PFSK-1 (cell line): ENCODE data around the gene FOXC1.

Source experiments
- FOXP2 ChIP-seq: optimal IDR thresholded peaks from 2 replicates; pipeline ENCODE3; 2011; ENCODE audit warnings: borderline replicate concordance, control low read depth, inconsistent platforms; ENCODE audit not compliant: insufficient read depth; ENCODE audit errors: extremely low read length, extremely low read depth
- POLR2AphosphoS5 ChIP-seq: IDR thresholded peaks from 2 replicates; pipeline ENCODE4 v1.6.1; 2012; ENCODE audit warnings: low read depth, mild to moderate bottlenecking, control low read depth, low read length, moderate library complexity
- SIN3A ChIP-seq: IDR thresholded peaks from 2 replicates; pipeline ENCODE4 v1.6.1; 2012; ENCODE audit warnings: mild to moderate bottlenecking, low read length, moderate library complexity, borderline replicate concordance; ENCODE audit not compliant: insufficient read depth
- TAF1 ChIP-seq: IDR thresholded peaks from 2 replicates; pipeline ENCODE4 v1.6.1; 2012; ENCODE audit warnings: low read length, control low read depth, borderline replicate concordance; ENCODE audit not compliant: insufficient read depth
- TF ChIP-seq, protein P1 (sequence below), 2 experiments: IDR thresholded peaks; 2 replicates each; pipeline versions ENCODE4 v1.6.1 to v1.8.0; 2011 to 2012; ENCODE audit warnings: low read depth in 2 of 2, low read length in 2 of 2, control low read depth in 1 of 2, inconsistent platforms in 1 of 2, mild to moderate bottlenecking in 1 of 2, moderate library complexity in 1 of 2; ENCODE audit not compliant: insufficient read depth in 1 of 2

FOXC1 gene

DNA sequence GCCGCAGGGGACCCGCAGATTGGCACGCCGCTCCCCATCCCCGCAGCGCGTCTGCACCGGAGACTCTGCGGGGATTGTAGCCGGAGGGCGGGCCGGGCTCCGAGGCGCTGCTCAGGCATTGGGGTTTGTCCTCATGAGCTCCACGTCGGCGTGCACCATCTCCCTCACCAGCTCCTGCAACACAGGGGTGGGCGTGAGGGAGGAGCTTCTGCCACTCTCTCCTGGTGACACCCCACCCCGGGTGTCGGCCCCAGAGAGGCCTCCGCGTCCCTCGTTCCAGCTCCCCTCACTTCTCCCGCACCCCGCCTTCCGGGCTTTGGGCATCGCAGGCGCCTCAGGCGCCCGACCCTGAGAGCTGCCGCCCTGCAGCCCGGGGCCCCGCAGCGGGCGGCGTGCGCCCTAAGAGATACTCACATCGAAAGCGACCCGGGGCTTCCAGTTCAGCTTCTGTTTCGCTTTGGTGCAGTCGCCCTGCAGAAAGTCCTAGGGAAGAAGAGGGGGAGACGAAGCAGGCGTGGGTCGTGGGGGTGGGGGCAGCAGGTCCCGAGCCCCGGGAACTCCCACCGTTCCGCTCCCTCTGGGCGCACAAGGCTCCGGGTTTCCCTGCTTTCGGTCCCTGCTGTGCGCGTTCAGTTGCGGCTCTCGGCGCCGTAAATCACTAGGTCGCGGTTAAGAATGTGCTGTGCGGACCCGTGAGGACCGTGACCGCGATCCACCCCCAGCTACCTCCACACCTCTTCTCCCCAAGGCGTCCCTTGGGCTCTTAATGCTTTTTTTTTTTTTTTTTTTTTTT is 14.5 kb downstream of the FOXC1 start:
- TF ChIP-seq POLR2AphosphoS5 (no peak), FOXP2 (no peak), SIN3A (no peak), TAF1 (no peak)
- TF ChIP-seq, protein P1, sequence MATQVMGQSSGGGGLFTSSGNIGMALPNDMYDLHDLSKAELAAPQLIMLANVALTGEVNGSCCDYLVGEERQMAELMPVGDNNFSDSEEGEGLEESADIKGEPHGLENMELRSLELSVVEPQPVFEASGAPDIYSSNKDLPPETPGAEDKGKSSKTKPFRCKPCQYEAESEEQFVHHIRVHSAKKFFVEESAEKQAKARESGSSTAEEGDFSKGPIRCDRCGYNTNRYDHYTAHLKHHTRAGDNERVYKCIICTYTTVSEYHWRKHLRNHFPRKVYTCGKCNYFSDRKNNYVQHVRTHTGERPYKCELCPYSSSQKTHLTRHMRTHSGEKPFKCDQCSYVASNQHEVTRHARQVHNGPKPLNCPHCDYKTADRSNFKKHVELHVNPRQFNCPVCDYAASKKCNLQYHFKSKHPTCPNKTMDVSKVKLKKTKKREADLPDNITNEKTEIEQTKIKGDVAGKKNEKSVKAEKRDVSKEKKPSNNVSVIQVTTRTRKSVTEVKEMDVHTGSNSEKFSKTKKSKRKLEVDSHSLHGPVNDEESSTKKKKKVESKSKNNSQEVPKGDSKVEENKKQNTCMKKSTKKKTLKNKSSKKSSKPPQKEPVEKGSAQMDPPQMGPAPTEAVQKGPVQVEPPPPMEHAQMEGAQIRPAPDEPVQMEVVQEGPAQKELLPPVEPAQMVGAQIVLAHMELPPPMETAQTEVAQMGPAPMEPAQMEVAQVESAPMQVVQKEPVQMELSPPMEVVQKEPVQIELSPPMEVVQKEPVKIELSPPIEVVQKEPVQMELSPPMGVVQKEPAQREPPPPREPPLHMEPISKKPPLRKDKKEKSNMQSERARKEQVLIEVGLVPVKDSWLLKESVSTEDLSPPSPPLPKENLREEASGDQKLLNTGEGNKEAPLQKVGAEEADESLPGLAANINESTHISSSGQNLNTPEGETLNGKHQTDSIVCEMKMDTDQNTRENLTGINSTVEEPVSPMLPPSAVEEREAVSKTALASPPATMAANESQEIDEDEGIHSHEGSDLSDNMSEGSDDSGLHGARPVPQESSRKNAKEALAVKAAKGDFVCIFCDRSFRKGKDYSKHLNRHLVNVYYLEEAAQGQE (IDR thresholded peaks at IDR 0.05; ENCODE audit: insufficient read depth in 1 of 2, low read depth in 2 of 2, low read length in 2 of 2) = no peak

DNA sequence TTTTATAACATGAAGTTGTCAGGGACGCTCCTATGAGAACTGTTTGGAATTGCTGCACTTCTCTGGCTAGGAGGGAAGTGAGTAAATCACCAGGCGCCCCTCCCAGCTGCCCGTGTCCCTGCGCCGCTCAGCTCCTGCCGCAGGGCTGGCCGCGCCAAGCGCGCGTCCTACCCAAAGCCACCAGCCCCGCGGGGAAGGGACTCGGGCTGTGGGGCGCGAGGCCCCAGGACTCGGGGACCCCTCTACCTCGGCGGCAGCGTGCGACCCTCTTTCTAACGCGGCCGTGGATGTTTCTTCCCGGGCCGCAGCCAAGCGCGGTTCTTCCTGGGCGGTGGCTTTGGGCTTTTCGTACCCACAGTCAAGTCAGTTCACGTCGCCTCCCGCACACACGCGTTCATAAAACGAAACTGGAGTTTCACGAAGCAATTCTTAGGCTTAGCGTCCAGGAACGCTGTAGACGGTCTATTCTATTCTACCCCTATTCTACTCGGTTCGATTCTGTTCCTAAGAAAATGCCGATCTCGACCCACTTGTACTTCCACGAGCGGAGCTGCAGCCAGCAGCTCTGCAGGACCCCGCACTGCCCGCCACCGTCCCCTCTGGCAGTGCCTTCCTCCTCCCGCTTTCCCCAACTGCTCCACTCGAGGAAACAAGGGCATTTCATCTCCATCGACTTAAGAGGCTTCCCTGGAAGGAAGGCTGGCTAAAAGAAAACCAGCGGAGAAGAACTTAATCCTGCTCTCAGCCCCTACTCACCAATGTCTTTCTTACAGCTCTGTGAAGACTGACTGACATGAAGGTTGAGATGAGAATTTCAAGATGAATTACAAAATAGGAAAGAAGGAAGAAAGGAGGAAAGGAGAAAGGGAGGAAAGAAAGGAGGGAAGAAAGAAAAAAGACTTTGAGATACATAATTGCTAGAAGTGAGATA is 15.4 kb downstream of the FOXC1 start:
- TF ChIP-seq SIN3A = no peak
- no peak for TF ChIP-seq FOXP2
- no peak for TF ChIP-seq POLR2AphosphoS5

DNA sequence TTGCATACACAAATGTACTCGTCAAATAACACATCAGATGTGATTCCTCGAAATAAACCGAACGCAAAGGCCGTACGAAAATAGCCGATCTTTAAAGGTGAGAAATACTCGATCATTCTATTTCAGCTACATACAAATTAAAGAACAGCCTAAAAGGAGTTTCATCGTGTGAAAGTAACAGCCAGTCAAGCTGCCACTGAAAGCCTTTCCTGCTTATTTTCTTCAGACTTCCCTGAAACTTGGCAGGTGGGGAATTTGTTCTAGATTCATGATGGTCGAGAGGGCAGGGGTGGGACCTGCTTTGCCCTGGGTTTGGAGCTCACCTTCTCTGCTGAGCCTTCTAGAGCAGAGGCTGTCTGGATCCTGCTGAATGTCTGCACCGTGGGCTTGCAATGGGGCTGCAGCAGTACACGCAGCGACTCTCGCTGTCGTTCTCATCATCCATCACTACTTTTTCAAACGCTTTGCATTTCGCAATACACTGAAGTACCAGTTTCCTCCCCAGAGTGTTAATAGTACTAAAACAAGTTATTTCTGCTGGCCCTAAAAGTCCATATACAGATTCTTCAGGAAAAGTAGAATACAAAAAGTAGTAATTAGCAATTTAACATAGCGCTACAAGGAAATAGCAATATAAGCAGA is 16.2 kb downstream of the FOXC1 start:
- TF ChIP-seq TAF1 (no peak), POLR2AphosphoS5 (no peak)
- TF ChIP-seq, protein P1 (IDR thresholded peaks at IDR 0.05; ENCODE audit: insufficient read depth in 1 of 2, low read depth in 2 of 2, low read length in 2 of 2) = no peak

DNA sequence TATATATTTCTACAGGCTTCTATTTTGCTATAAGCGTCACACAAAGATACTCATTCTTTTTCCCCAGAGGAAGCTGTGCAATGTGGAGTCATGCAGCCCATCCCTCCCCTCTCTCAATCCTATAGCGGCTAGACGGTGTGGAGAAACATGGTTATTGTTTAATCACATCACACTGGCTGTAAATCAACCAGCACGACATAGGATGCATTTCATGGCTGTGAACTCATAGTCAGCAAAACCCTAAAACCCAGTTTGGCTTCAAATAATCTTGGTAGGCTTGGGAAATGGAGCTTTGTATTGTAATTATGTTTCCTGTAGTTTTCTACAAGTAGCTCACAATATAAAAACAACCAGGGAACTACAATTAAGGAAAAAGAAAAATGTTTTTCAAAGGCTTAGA is 16.8 kb downstream of the FOXC1 start:
- no peak for TF ChIP-seq TAF1
- no peak for TF ChIP-seq POLR2AphosphoS5
- TF ChIP-seq FOXP2 = no peak
- TF ChIP-seq, protein P1 (IDR thresholded peaks at IDR 0.05; ENCODE audit: insufficient read depth in 1 of 2, low read depth in 2 of 2, low read length in 2 of 2) = no peak

DNA sequence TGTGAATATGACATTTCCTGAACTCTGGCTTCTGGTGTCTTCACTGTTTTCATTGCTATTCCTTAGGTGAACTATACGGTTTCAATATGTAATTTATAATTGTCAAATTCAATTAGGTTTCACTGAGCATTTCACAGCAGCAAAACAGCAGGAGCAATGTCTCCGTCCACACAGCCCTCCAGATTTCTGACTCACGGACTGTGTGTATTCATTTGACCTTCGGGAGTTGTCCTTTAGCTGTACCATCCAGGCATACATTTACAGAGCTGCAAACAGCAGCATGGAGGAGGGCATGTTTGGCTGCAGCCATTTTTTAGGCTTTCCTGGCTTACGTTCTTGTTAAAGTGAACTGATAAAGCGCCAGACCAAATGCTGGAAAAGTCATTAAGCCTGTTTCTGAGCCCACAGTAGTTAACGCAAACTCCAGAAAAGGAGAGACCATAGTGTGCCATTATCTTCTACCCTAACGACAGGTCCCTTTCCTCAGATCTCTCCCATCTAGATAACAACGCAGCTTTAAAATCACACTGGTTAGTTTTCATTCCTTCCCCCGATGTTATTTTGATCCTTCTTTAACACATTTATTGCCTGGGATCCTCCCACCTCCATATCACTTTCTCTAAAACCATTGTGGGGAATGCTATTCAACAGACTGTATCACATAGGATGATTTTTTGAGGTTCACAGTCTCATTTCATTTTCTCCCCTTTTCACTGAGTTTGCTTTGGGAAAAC is 18.3 kb downstream of the FOXC1 start:
- no peak for TF ChIP-seq POLR2AphosphoS5
- no peak for TF ChIP-seq SIN3A
- no peak for TF ChIP-seq FOXP2
- no peak for TF ChIP-seq TAF1
